ENCODE results near the gene RPP14.
"Not testable (repeated sequence)": the region's sequence is repeated elsewhere in the genome, so short reads cannot be mapped to it uniquely, and the experiment has no call there.

The RPP14 gene

GRCh38 chr3:58272891-58273290, 33.2 kb upstream of the RPP14 start:
- ChIA-PET CTCF (interaction anchor here (0.9 to 4.9 kb wide), 9 partner anchors 25 to 106 kb away, joined by 3 to 25 read pairs (median 4); partner anchors contain the start of genes HTD2 and RPP14), POLR2A (interaction anchor here (1.2 kb wide), 1 partner anchor 35 kb away, joined by 3 read pairs; the partner anchor contains the start of gene ABHD6)
- no peak overlapping the region for H3K4me3 ChIP-seq (ENCODE audit: low read depth, low read length)
- no peak for DNase-seq (ENCODE audit: low read depth, low spot score)
- TF ChIP-seq, protein P1, sequence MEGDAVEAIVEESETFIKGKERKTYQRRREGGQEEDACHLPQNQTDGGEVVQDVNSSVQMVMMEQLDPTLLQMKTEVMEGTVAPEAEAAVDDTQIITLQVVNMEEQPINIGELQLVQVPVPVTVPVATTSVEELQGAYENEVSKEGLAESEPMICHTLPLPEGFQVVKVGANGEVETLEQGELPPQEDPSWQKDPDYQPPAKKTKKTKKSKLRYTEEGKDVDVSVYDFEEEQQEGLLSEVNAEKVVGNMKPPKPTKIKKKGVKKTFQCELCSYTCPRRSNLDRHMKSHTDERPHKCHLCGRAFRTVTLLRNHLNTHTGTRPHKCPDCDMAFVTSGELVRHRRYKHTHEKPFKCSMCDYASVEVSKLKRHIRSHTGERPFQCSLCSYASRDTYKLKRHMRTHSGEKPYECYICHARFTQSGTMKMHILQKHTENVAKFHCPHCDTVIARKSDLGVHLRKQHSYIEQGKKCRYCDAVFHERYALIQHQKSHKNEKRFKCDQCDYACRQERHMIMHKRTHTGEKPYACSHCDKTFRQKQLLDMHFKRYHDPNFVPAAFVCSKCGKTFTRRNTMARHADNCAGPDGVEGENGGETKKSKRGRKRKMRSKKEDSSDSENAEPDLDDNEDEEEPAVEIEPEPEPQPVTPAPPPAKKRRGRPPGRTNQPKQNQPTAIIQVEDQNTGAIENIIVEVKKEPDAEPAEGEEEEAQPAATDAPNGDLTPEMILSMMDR (IDR thresholded peaks at IDR 0.05; ENCODE audit: insufficient read depth, low read length, missing control alignments), result no peak

GRCh38 chr3:58273362-58273761, 32.7 kb upstream of the RPP14 start:
- DNase-seq (ENCODE audit: low read depth, low spot score); H3K4me3 ChIP-seq (ENCODE audit: low read depth, low read length): not testable (repeated sequence)
- ChIA-PET CTCF (interaction anchor here (0.9 to 4.9 kb wide), 9 partner anchors 25 to 106 kb away, joined by 3 to 25 read pairs (median 4); partner anchors contain the start of genes HTD2 and RPP14), POLR2A (interaction anchor here (1.2 kb wide), 1 partner anchor 36 kb away, joined by 3 read pairs; the partner anchor contains the start of gene ABHD6)

DNA sequence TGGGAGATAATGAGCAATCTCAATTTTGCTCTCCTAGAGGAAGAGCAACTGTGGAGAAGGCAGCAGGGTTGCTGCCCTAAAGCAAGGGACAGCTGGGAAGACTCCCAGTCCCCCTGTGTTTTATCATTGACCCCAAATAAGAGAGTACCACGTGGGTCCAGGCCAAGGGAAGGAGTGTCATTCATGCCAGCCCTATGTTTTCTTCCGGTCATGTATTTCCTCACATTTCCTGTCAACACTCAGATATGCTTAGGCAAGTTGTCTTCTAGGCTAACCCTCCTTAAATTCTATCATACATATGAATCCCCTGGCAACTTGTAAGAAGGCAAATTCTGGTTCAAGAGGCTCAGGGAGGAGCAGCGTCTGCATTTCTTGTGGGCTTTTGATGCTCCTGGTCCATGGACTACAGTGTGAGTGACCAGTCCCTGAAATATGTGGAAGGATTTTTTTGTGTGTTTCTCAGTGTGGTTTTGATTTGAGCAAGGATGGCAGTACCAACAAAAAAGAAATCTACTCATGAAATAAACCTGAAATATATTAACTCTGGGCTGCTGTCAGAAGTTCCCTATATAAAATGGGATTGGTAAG, 31.9 kb upstream of the RPP14 start:
- TF ChIP-seq, protein P1 (IDR thresholded peaks at IDR 0.05; ENCODE audit: insufficient read depth, low read length, missing control alignments), result no peak
- DNase-seq (ENCODE audit: low read depth, low spot score), result peak; percentile 21
- ChIA-PET CTCF (interaction anchor here (0.9 to 4.9 kb wide), 4 partner anchors 28 to 86 kb away, joined by 3 to 25 read pairs (median 4); partner anchors contain the start of genes HTD2 and RPP14), POLR2A (no interaction called here)
- no peak overlapping the region for H3K4me3 ChIP-seq (ENCODE audit: low read depth, low read length)

- no peak overlapping the region for H3K4me3 ChIP-seq (ENCODE audit: low read depth, low read length)
- CTCF ChIA-PET, result interaction anchor here (0.9 to 1.6 kb wide), 5 partner anchors 19 to 103 kb away, joined by 3 to 11 read pairs (median 4); partner anchors contain the start of genes HTD2 and RPP14
- POLR2A ChIA-PET, result no interaction called here
- no peak for DNase-seq (ENCODE audit: low read depth, low spot score)
- TF ChIP-seq, protein P1 (IDR thresholded peaks at IDR 0.05; ENCODE audit: insufficient read depth, low read length, missing control alignments), result no peak
Observed at GRCh38 chr3:58281069-58281468, 25.0 kb upstream of the RPP14 start.

DNA sequence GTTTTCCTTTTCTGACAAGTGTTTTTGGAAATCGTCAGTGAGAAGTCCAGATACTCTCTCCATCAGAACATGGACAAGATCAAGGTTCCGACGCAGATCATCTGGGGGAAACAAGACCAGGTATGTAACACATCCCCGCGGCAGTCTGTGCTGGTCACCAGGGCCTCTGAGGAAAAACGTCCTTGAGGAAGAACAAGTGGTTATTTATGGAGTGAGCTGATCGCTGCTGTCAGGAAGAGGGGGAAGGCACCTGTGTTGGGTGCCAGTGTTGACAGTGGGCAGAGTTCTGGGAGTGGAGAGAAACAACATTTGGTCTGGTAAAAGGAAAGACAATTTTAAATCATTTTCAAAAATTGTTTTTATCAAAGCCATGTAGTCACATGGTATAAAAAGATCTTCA, 20.7 kb upstream of the RPP14 start:
- POLR2A ChIA-PET, result no interaction called here
- TF ChIP-seq, protein P1 (IDR thresholded peaks at IDR 0.05; ENCODE audit: insufficient read depth, low read length, missing control alignments), result no peak
- CTCF ChIA-PET, result interaction anchor here (1.0 to 1.3 kb wide), 5 partner anchors 11 to 108 kb away, joined by 3 to 9 read pairs (median 4); no protein-coding TSS in a partner anchor
- no peak for DNase-seq (ENCODE audit: low read depth, low spot score)
- H3K4me3 ChIP-seq (ENCODE audit: low read depth, low read length), result no peak overlapping the region

DNA sequence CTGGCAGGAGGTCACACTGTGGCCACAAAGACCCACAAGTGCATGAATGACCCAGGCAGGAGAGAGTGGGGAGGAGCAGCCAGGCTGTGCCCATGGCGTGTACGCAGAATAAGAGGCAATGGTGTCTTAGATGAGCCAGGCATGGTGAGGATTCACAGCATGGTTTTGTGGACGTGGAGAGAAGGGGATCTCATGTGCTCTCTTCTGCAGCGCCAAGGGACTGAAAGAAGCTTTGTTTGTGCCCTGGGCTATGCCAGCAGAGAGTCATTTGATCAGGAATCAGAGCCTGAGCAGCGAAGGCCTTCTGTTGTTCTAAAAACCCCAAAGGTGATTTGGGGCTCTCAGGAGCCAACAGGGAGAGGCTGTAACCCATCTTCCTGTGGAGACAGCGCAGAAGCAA, 18.7 kb upstream of the RPP14 start:
- H3K4me3 ChIP-seq (ENCODE audit: low read depth, low read length), result no peak overlapping the region
- CTCF ChIA-PET, result interaction anchor here (0.8 to 1.9 kb wide), 5 partner anchors 15 to 110 kb away, joined by 3 to 7 read pairs (median 6); partner anchors contain the start of genes HTD2 and RPP14
- TF ChIP-seq, protein P1 (IDR thresholded peaks at IDR 0.05; ENCODE audit: insufficient read depth, low read length, missing control alignments), result no peak
- no peak for DNase-seq (ENCODE audit: low read depth, low spot score)
- POLR2A ChIA-PET, result no interaction called here
